Suprapubic skin (tissue), 4 donors: ENCODE measurements around the gene CAMK1D. TPM values are rescaled to one million over a fixed set of nuclear protein-coding genes. Genes with fewer than 3 reads are reported as not detected.
A peak's percentile ranks its signal among the peaks of the same experiment; 100 is the strongest.

Experiments used
- DNase-seq, 2 donors: peaks; one replicate each; pipeline ENCODE4 v3.0.0-alpha.2; 2019; ENCODE audit warnings: low spot score in 2 of 2
- H3K27ac ChIP-seq: fragments of 200-600 bp; sonication (generic); one replicate; pipeline ENCODE4 v1.5.1; 2019
- H3K27me3 ChIP-seq: fragments of 200-600 bp; sonication (generic); one replicate; pipeline ENCODE4 v1.5.1; 2019
- H3K36me3 ChIP-seq: fragments of 200-600 bp; sonication (generic); one replicate; pipeline ENCODE4 v1.5.1; 2019
- H3K4me1 ChIP-seq: fragments of 200-600 bp; sonication (generic); one replicate; pipeline ENCODE4 v1.5.1; 2019
- H3K4me3 ChIP-seq: fragments of 200-600 bp; sonication (generic); one replicate; pipeline ENCODE4 v1.5.1; 2019; ENCODE audit warnings: mild to moderate bottlenecking
- H3K9me3 ChIP-seq: fragments of 200-600 bp; sonication (generic); one replicate; pipeline ENCODE4 v1.5.1; 2019
- EP300 ChIP-seq: sonication (generic); formaldehyde crosslinking; IDR thresholded peaks from one replicate; pipeline ENCODE4 v1.6.1; 2017; ENCODE audit warnings: antibody characterized with exemption
- POLR2A ChIP-seq, 2 donors: fragments of 450-650 bp; IDR thresholded peaks; one replicate each; pipeline ENCODE4 v1.6.1; 2017; ENCODE audit warnings: antibody characterized with exemption in 2 of 2, mild to moderate bottlenecking in 2 of 2, moderate library complexity in 2 of 2
- POLR2AphosphoS5 ChIP-seq, 3 donors: sonication (generic); formaldehyde crosslinking; IDR thresholded peaks; one replicate each; pipeline ENCODE4 v1.6.1; 2017; ENCODE audit warnings: antibody characterized with exemption in 3 of 3
- WGBS: methylation state at CpG from one replicate; pipeline ENCODE4 v1.1.5; 2018; 5-methylcytosine and 5-hydroxymethylcytosine counted together
- total RNA-seq, 4 donors: library from RNA; depleted of rRNA; stranded (reverse); fragments of >200 nt; gene quantifications; one replicate each; pipeline ENCODE4 v1.1.0, GENCODE V29; 2016
- TF ChIP-seq, protein P1 (sequence below), 2 donors: fragments of 200-600 bp in 1 of 2; fragments of 450-650 bp in 1 of 2; sonication (generic) in 1 of 2; IDR thresholded peaks; one replicate each; pipeline ENCODE4 v1.5.1; 2016 to 2019; ENCODE audit warnings: antibody characterized with exemption in 2 of 2, mild to moderate bottlenecking in 1 of 2, moderate library complexity in 1 of 2

CAMK1D gene
- total RNA-seq, 4 donors from 2014 or later: 26.4 to 31.3 (median 30.2) TPM

DNA sequence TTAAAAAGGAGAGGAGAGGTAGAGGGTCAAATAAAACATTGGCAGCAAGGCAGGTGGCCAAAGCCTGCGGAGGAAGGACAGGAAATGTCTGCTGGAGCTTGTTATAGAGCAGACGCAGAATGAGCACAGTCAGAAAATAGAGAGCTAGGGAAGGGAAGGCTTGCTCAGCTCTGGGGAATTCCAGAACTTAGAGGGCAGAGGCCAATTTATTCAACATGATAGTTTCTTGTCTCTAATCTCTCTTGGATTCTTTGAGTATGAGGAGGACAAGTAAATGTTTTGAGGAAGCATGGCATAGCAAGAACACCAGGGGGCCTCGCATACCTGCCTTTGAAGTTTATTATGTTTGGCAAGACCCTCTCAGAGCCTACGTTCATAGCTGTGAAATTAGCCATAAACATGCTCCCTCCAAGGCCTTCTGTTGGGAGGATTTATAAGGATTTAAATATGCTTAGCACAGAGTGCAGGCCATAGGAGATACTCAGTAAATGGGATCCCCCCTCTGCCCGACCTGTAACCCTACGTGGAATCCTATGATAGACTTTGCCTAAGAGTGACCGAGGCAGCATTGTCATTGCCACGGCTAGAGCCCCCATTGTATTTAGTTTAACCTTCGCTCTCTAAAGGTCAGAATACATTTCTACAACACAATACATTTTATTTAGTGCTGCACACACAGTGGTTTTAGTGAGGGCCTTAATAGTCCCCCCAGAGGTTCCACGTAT is 358.3 kb downstream of the CAMK1D start:
- H3K27ac ChIP-seq: peak overlapping the region; percentile 60
- peaks cover 59% of the 10 kb centered on the region for H3K4me1 ChIP-seq
- H3K4me3 ChIP-seq: no peak overlapping the region
- no peaks in the 10 kb centered on the region for H3K9me3 ChIP-seq
- WGBS: 51% methylated on average over 10 of the region's 10 CpGs
- no peaks in the 10 kb centered on the region for H3K36me3 ChIP-seq
- H3K27me3 ChIP-seq: no peaks in the 10 kb centered on the region
- TF ChIP-seq, protein P1, sequence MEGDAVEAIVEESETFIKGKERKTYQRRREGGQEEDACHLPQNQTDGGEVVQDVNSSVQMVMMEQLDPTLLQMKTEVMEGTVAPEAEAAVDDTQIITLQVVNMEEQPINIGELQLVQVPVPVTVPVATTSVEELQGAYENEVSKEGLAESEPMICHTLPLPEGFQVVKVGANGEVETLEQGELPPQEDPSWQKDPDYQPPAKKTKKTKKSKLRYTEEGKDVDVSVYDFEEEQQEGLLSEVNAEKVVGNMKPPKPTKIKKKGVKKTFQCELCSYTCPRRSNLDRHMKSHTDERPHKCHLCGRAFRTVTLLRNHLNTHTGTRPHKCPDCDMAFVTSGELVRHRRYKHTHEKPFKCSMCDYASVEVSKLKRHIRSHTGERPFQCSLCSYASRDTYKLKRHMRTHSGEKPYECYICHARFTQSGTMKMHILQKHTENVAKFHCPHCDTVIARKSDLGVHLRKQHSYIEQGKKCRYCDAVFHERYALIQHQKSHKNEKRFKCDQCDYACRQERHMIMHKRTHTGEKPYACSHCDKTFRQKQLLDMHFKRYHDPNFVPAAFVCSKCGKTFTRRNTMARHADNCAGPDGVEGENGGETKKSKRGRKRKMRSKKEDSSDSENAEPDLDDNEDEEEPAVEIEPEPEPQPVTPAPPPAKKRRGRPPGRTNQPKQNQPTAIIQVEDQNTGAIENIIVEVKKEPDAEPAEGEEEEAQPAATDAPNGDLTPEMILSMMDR (IDR thresholded peaks at IDR 0.05): no peak
- TF ChIP-seq POLR2AphosphoS5 (IDR thresholded peaks at IDR 0.05): no peak
- TF ChIP-seq POLR2A (IDR thresholded peaks at IDR 0.05): no peak
- no peak for TF ChIP-seq EP300
- DNase-seq: no peak

DNA sequence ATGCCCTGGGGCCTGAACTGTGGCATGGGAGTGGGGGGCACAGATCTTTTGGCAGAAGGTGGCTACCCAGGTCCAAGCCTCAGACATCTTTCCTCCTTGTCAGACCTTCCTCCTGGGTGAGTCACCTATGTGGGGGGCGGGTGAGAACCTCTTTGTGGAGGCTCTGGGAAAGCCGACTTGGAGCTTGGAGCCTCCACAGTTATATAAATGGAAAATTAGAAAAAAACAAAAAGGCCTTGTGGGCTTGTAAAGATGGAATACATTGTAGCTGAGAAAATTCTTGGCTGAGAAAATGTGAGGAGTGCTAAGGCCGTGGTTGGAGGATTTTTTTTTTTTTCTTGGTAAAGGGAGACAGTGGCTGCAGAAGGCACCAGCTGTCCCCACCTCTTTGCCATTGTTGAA is 359.7 kb downstream of the CAMK1D start:
- no peak for DNase-seq
- TF ChIP-seq POLR2AphosphoS5 (IDR thresholded peaks at IDR 0.05) (no peak), EP300 (no peak), POLR2A (IDR thresholded peaks at IDR 0.05) (no peak)
- TF ChIP-seq, protein P1 (IDR thresholded peaks at IDR 0.05): no peak
- 50% methylated on average over 3 of the region's 3 CpGs for WGBS
- Histone ChIP-seq H3K9me3 (no peaks in the 10 kb centered on the region), H3K36me3 (no peaks in the 10 kb centered on the region), H3K4me1 (peaks cover 53% of the 10 kb centered on the region), H3K27ac (peak overlapping the region; percentile 29), H3K4me3 (no peak overlapping the region), H3K27me3 (no peaks in the 10 kb centered on the region)

- peak overlapping the region; percentile 29 for H3K27ac ChIP-seq
- WGBS: 31% methylated on average over 4 of the region's 4 CpGs
- no peaks in the 10 kb centered on the region for H3K36me3 ChIP-seq
- no peak for TF ChIP-seq POLR2AphosphoS5 (IDR thresholded peaks at IDR 0.05)
- no peak for DNase-seq
- H3K9me3 ChIP-seq: no peaks in the 10 kb centered on the region
- no peak overlapping the region for H3K4me3 ChIP-seq
- peaks cover 49% of the 10 kb centered on the region for H3K4me1 ChIP-seq
- no peaks in the 10 kb centered on the region for H3K27me3 ChIP-seq
Observed at GRCh38 chr10:12709521-12709963, 360.2 kb downstream of the CAMK1D start.

DNA sequence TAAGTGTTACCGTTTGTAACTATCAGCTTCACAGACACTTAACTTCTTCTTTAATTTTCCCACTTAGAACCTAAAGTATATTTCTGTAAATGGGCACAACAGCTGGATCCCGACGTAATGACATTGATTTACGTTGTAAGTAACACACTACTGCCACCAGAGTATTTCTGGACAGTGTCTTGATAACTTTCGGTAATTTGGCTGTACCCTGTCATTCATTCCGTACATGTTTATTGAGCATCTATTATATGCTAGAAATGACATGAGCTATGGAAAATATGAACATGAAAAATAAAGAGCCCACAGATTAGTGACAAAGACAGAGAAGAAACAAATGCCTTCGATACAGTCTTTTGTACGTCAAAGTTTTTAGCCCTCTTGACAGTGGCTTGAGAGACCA is 360.8 kb downstream of the CAMK1D start:
- Histone ChIP-seq H3K9me3 (no peaks in the 10 kb centered on the region), H3K27ac (no peak overlapping the region), H3K36me3 (no peaks in the 10 kb centered on the region), H3K27me3 (no peaks in the 10 kb centered on the region), H3K4me3 (no peak overlapping the region), H3K4me1 (peaks cover 49% of the 10 kb centered on the region)
- no peak for DNase-seq
- TF ChIP-seq POLR2A (IDR thresholded peaks at IDR 0.05): no peak
- 89% methylated on average over 8 of the region's 8 CpGs for WGBS

- TF ChIP-seq POLR2AphosphoS5 (IDR thresholded peaks at IDR 0.05) (peak in 1 of 3 donors; percentile 49), EP300 (no peak), POLR2A (IDR thresholded peaks at IDR 0.05) (no peak)
- TF ChIP-seq, protein P1 (IDR thresholded peaks at IDR 0.05): peak; percentile 89 to 90
- Histone ChIP-seq H3K36me3 (no peaks in the 10 kb centered on the region), H3K27ac (no peak overlapping the region), H3K9me3 (no peaks in the 10 kb centered on the region), H3K27me3 (no peaks in the 10 kb centered on the region), H3K4me1 (peaks cover 49% of the 10 kb centered on the region), H3K4me3 (no peak overlapping the region)
- WGBS: 43% methylated on average over 9 of the region's 9 CpGs
- DNase-seq: peak; percentile 85 to 86
Observed at GRCh38 chr10:12710594-12711349, 361.4 kb downstream of the CAMK1D start.

DNA sequence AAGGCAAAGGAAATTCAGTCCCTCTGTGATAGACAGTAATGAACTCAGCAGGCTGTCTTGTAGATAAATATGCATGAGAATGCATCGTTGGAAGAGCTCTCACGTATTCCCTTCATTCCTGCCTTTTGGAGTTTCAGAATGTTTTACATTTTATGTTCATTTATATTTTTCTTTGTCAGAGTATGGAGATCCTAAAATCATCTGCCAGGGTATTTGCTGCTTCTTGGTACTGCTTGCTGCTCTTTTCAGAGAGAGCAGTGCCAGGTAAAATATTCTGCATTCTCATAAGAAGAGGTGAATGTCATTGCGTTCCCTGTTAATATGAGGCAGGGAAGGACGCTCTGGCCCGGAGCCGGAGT is 362.0 kb downstream of the CAMK1D start:
- Histone ChIP-seq H3K4me3 (no peak overlapping the region), H3K4me1 (peaks cover 47% of the 10 kb centered on the region), H3K9me3 (no peaks in the 10 kb centered on the region), H3K36me3 (no peaks in the 10 kb centered on the region), H3K27me3 (no peaks in the 10 kb centered on the region), H3K27ac (no peak overlapping the region)
- no peak for DNase-seq
- TF ChIP-seq EP300: no peak
- no peak for TF ChIP-seq POLR2AphosphoS5 (IDR thresholded peaks at IDR 0.05)
- TF ChIP-seq, protein P1 (IDR thresholded peaks at IDR 0.05): no peak
- no peak for TF ChIP-seq POLR2A (IDR thresholded peaks at IDR 0.05)
- 73% methylated on average over 6 of the region's 6 CpGs for WGBS
